ENCODE data around the gene BRS3.

Gene BRS3

GRCh38 chrX:136495043-136495442, 7.3 kb downstream of the BRS3 start:
- DNase-seq (ENCODE audit: low read depth), result no peak

GRCh38 chrX:136496186-136496763, 8.5 kb downstream of the BRS3 start:
- DNase-seq (ENCODE audit: low read depth), result no peak

- DNase-seq (ENCODE audit: low read depth), result peak; percentile 82
These were observed 9.2 kb downstream of the BRS3 start for GRCh38 chrX:136496764-136497555.

- no peak for DNase-seq (ENCODE audit: low read depth)
These were observed 9.9 kb downstream of the BRS3 start, which contains the start of gene HTATSF1 for GRCh38 chrX:136497556-136498052. TSS of gene HTATSF1 (plus strand) at chrX:136497592. CDS start at chrX:136497685, 93 bp downstream.

- no peak for DNase-seq (ENCODE audit: low read depth)
These were observed 31.3 kb downstream of the BRS3 start for GRCh38 chrX:136519069-136519468.

- DNase-seq (ENCODE audit: low read depth), result no peak
These were observed 36.0 kb downstream of the BRS3 start for GRCh38 chrX:136523770-136524169.

GRCh38 chrX:136525738-136526606, 38.2 kb downstream of the BRS3 start:
- peak; percentile 75 for DNase-seq (ENCODE audit: low read depth)

- peak; percentile 36 for DNase-seq (ENCODE audit: low read depth)
These were observed 41.0 kb downstream of the BRS3 start for GRCh38 chrX:136528645-136529315.

- no peak for DNase-seq (ENCODE audit: low read depth)
These were observed 42.0 kb downstream of the BRS3 start for GRCh38 chrX:136529795-136530194.

- DNase-seq (ENCODE audit: low read depth), result no peak
These were observed 44.2 kb downstream of the BRS3 start, which contains the start of gene VGLL1 for GRCh38 chrX:136531951-136532350. TSS of gene VGLL1 (plus strand) at chrX:136532215. CDS start at chrX:136536021, 3,806 bp downstream.

GRCh38 chrX:136534131-136534530, 46.4 kb downstream of the BRS3 start:
- DNase-seq (ENCODE audit: low read depth), result no peak

GRCh38 chrX:136538811-136539210, 51.1 kb downstream of the BRS3 start:
- no peak for DNase-seq (ENCODE audit: low read depth)

GRCh38 chrX:136540226-136540625, 52.5 kb downstream of the BRS3 start:
- DNase-seq (ENCODE audit: low read depth), result no peak

GRCh38 chrX:136541294-136541693, 53.5 kb downstream of the BRS3 start:
- no peak for DNase-seq (ENCODE audit: low read depth)

GRCh38 chrX:136542281-136542680, 54.5 kb downstream of the BRS3 start:
- no peak for DNase-seq (ENCODE audit: low read depth)

Measured in amniotic epithelial cell (primary cell).